Caco-2 (cell line): ENCODE data around the gene MARF1. TPM values are rescaled to one million over a fixed set of nuclear protein-coding genes. Genes with fewer than 3 reads are reported as not detected.
"Not testable (repeated sequence)": the region's sequence is repeated elsewhere in the genome, so short reads cannot be mapped to it uniquely, and the experiment has no call there.

Experiments
- BruUV-seq: library from RNA; stranded (reverse); fragments of 400-500 nt; replicated peaks from 2 replicates; lab custom pipeline; 2021; lab: Mats Ljungman, UMichigan
- CTCF ChIA-PET: fragments of 300-600 bp; sonication (Branson Sonifier 250); formaldehyde crosslinking; loops from one replicate; lab custom pipeline; 2022; ENCODE audit warnings: antibody characterized with exemption; lab: Charles Lee
- POLR2A ChIA-PET: fragments of 300-600 bp; sonication (Branson Sonifier 250); formaldehyde crosslinking; loops from one replicate; lab custom pipeline; 2022; ENCODE audit warnings: antibody characterized with exemption; lab: Charles Lee
- DNase-seq, 2 experiments: peaks; one replicate each; pipeline versions ENCODE4 v3.0.0 to v3.0.0-alpha.2; 2020 to 2022
- H3K27me3 ChIP-seq: replicated peaks from 2 replicates; pipeline ENCODE4 v1.6.0; 2011; ENCODE audit warnings: low read length; ENCODE audit not compliant: control insufficient read depth, insufficient read depth
- H3K36me3 ChIP-seq: 2 replicates; pipeline ENCODE4 v1.5.1; 2011; ENCODE audit warnings: low read length; ENCODE audit not compliant: control insufficient read depth, insufficient read depth
- H3K4me1 ChIP-seq: fragments of 250-450 bp; sonication (Bioruptor Pico); 2 replicates; pipeline ENCODE4 v1.5.1; 2020; ENCODE audit warnings: mild to moderate bottlenecking
- H3K4me3 ChIP-seq: 2 replicates; pipeline ENCODE4 v1.5.1; 2011; ENCODE audit warnings: low read depth, mild to moderate bottlenecking, control low read depth, low read length
- H3K9me3 ChIP-seq: fragments of 250-450 bp; sonication (Bioruptor Pico); 2 replicates; pipeline ENCODE4 v1.5.1; 2020; ENCODE audit warnings: mild to moderate bottlenecking, moderate library complexity
- H3K27ac Mint-ChIP-seq: one replicate; pipeline ENCODE4 v1.8.0; 2022; ENCODE audit warnings: mixed read lengths; ENCODE audit not compliant: unreplicated experiment
- H3K27me3 Mint-ChIP-seq: one replicate; pipeline ENCODE4 v1.8.0; 2022; ENCODE audit warnings: mixed read lengths; ENCODE audit not compliant: insufficient read depth, unreplicated experiment
- H3K36me3 Mint-ChIP-seq: one replicate; pipeline ENCODE4 v1.8.0; 2022; ENCODE audit warnings: mild to moderate bottlenecking, mixed read lengths; ENCODE audit not compliant: insufficient read depth, unreplicated experiment
- H3K4me1 Mint-ChIP-seq: one replicate; pipeline ENCODE4 v1.8.0; 2022; ENCODE audit warnings: low read depth, mixed read lengths; ENCODE audit not compliant: unreplicated experiment
- H3K4me3 Mint-ChIP-seq: one replicate; pipeline ENCODE4 v1.8.0; 2022; ENCODE audit warnings: mild to moderate bottlenecking, moderate library complexity, mixed read lengths; ENCODE audit not compliant: unreplicated experiment
- H3K9me3 Mint-ChIP-seq: one replicate; pipeline ENCODE4 v1.8.0; 2022; ENCODE audit warnings: mixed read lengths; ENCODE audit not compliant: unreplicated experiment
- CTCF ChIP-seq, 2 experiments: fragments of 200-600 bp in 1 of 2; IDR thresholded peaks; 1 replicate in 1 of 2; 2 replicates in 1 of 2; pipeline versions ENCODE4 v1.5.1 to v1.8.0; 2011 to 2022; ENCODE audit warnings: antibody characterized with exemption in 1 of 2, control low read depth in 1 of 2, inconsistent platforms in 1 of 2, low read depth in 1 of 2, low read length in 1 of 2, mild to moderate bottlenecking in 1 of 2, moderate library complexity in 1 of 2; ENCODE audit not compliant: insufficient read depth in 1 of 2, severe bottlenecking in 1 of 2, unreplicated experiment in 1 of 2
- intact Hi-C: fragments of 100-400 bp; cut with micrococcal nuclease; formaldehyde crosslinking; loops from one replicate; pipeline ENCODE4 v1.10.0; 2022; ENCODE audit not compliant: unreplicated experiment
- total RNA-seq: library from RNA; stranded (reverse); gene quantifications from 2 replicates; pipeline ENCODE4 v1.2.3, GENCODE V29; 2022

Gene MARF1
- total RNA-seq, 1 experiment from 2014 or later: 22.3 TPM

GRCh38 chr16:15650698-15651171, 7.8 kb upstream of the MARF1 start:
- peaks cover 7% of the 10 kb centered on the region for H3K36me3 Mint-ChIP-seq
- peak overlapping the region; percentile 70 for H3K4me3 ChIP-seq
- ChIA-PET CTCF (no interaction called here), POLR2A (no interaction called here)
- H3K36me3 ChIP-seq: peaks cover 2% of the 10 kb centered on the region; the same call in 1 of the 2 replicates
- no peaks in the 10 kb centered on the region for H3K4me1 Mint-ChIP-seq
- intact Hi-C loops: no loop called here
- BruUV-seq: TSS peak; percentile 50
- peaks cover 4% of the 10 kb centered on the region for H3K4me1 ChIP-seq
- H3K27ac Mint-ChIP-seq: peak overlapping the region; percentile 92
- no peaks in the 10 kb centered on the region for H3K27me3 ChIP-seq
- TF ChIP-seq CTCF (IDR thresholded peaks at IDR 0.05; ENCODE audit: insufficient read depth in 1 of 2, low read depth in 1 of 2, low read length in 1 of 2, severe bottlenecking in 1 of 2, unreplicated experiment in 1 of 2): no peak
- no peak for DNase-seq
- no peaks in the 10 kb centered on the region for H3K9me3 ChIP-seq
- H3K4me3 Mint-ChIP-seq: peak overlapping the region; percentile 97
- no peaks in the 10 kb centered on the region for H3K27me3 Mint-ChIP-seq
- no peaks in the 10 kb centered on the region for H3K9me3 Mint-ChIP-seq

- Mint-ChIP-seq H3K27ac (peak within 1 kb of the TSS; percentile 92), H3K27me3 (no peaks in the 10 kb centered on the region), H3K36me3 (peaks cover 7% of the 10 kb centered on the region), H3K4me3 (peak within 1 kb of the TSS; percentile 97), H3K9me3 (no peaks in the 10 kb centered on the region), H3K4me1 (no peaks in the 10 kb centered on the region)
- ChIA-PET CTCF (interaction anchor here (1.0 kb wide), 1 partner anchor 32 kb away, joined by 3 read pairs; no protein-coding TSS in a partner anchor), POLR2A (no interaction called here)
- TF ChIP-seq CTCF (IDR thresholded peaks at IDR 0.05; ENCODE audit: insufficient read depth in 1 of 2, low read depth in 1 of 2, low read length in 1 of 2, severe bottlenecking in 1 of 2, unreplicated experiment in 1 of 2): no peak
- Histone ChIP-seq H3K27me3 (no peaks in the 10 kb centered on the region), H3K4me3 (peak within 1 kb of the TSS; percentile 70), H3K4me1 (peaks cover 4% of the 10 kb centered on the region), H3K9me3 (no peaks in the 10 kb centered on the region), H3K36me3 (peaks cover 2% of the 10 kb centered on the region; the same call in 1 of the 2 replicates)
- BruUV-seq: no TSS peak
- intact Hi-C loops: no loop called here
- peak; percentile 90 to 92 for DNase-seq
Observed at GRCh38 chr16:15650019-15650697, 7.2 kb upstream of the MARF1 start, which contains the start of gene NDE1. Gene NDE1, plus strand, starts transcription at chr16:15650245. Its CDS starts 14,534 bp downstream, at chr16:15664779.

- ChIA-PET CTCF (interaction anchor here (1.0 kb wide), 1 partner anchor 33 kb away, joined by 3 read pairs; no protein-coding TSS in a partner anchor), POLR2A (no interaction called here)
- no peaks in the 10 kb centered on the region for H3K9me3 ChIP-seq
- H3K27me3 Mint-ChIP-seq: no peaks in the 10 kb centered on the region
- H3K27me3 ChIP-seq: no peaks in the 10 kb centered on the region
- DNase-seq: no peak
- no peaks in the 10 kb centered on the region for H3K4me1 Mint-ChIP-seq
- peaks cover 7% of the 10 kb centered on the region for H3K36me3 Mint-ChIP-seq
- peak overlapping the region; percentile 41 for H3K4me3 ChIP-seq
- TF ChIP-seq CTCF (IDR thresholded peaks at IDR 0.05; ENCODE audit: insufficient read depth in 1 of 2, low read depth in 1 of 2, low read length in 1 of 2, severe bottlenecking in 1 of 2, unreplicated experiment in 1 of 2): no peak
- no peak overlapping the region for H3K27ac Mint-ChIP-seq
- TSS peak; percentile 77 for BruUV-seq
- no peaks in the 10 kb centered on the region for H3K9me3 Mint-ChIP-seq
- intact Hi-C loops: loop anchor here (10.0 kb wide), 1 partner anchor 115 kb away; no protein-coding TSS in a partner anchor
- H3K36me3 ChIP-seq: peaks cover 1% of the 10 kb centered on the region; the same call in 1 of the 2 replicates
- peaks cover 9% of the 10 kb centered on the region for H3K4me1 ChIP-seq
- H3K4me3 Mint-ChIP-seq: peak overlapping the region; percentile 97
Observed at GRCh38 chr16:15649727-15650018, 6.7 kb upstream of the MARF1 start.

- intact Hi-C loops: loop anchor here (10.0 kb wide), 1 partner anchor 115 kb away; no protein-coding TSS in a partner anchor
- H3K9me3 Mint-ChIP-seq, H3K36me3 Mint-ChIP-seq, H3K4me1 Mint-ChIP-seq, H3K9me3 ChIP-seq, BruUV-seq, DNase-seq, H3K27me3 Mint-ChIP-seq, H3K27me3 ChIP-seq, H3K36me3 ChIP-seq, H3K27ac Mint-ChIP-seq, POLR2A ChIA-PET: not testable (repeated sequence)
- H3K4me3 Mint-ChIP-seq: peak overlapping the region; percentile 97
- H3K4me3 ChIP-seq: peak overlapping the region; percentile 41
- CTCF ChIA-PET: interaction anchor here (1.0 kb wide), 1 partner anchor 33 kb away, joined by 3 read pairs; no protein-coding TSS in a partner anchor
- H3K4me1 ChIP-seq: peaks cover 13% of the 10 kb centered on the region
Observed at GRCh38 chr16:15649311-15649710, 6.4 kb upstream of the MARF1 start.
